Adrenal gland (tissue), 12 donors: ENCODE data around the gene ERICH4. TPM values are rescaled to one million over a fixed set of nuclear protein-coding genes. Genes with fewer than 3 reads are reported as not detected.

Source experiments
- DNase-seq, 7 donors: peaks; one replicate each; pipeline ENCODE4 v3.0.0-alpha.2; 2019 to 2020
- H3K27ac ChIP-seq, 5 donors: fragments of 200-600 bp; sonication (generic) in 4 of 5; 1 replicate in 3 of 5; 2 replicates in 2 of 5; pipeline versions ENCODE4 v1.5.1 to v1.8.0; 2016 to 2020; ENCODE audit warnings: mild to moderate bottlenecking in 1 of 5
- H3K27me3 ChIP-seq: fragments of 200-600 bp; 2 replicates; pipeline ENCODE4 v1.8.0; 2021
- H3K36me3 ChIP-seq, 2 donors: fragments of 200-600 bp; replicated peaks in 1 of 2; 1 replicate in 1 of 2; 2 replicates in 1 of 2; pipeline versions ENCODE4 v1.5.1 to v1.8.0; 2018 to 2022
- H3K4me1 ChIP-seq, 2 donors: fragments of 200-600 bp; replicated peaks in 1 of 2; 1 replicate in 1 of 2; 2 replicates in 1 of 2; pipeline versions ENCODE4 v1.5.1 to v1.8.0; 2018 to 2021
- H3K4me3 ChIP-seq, 4 donors: fragments of 200-600 bp; sonication (generic) in 3 of 4; one replicate each; pipeline ENCODE4 v1.5.1; 2016 to 2018
- H3K9me3 ChIP-seq, 3 donors: fragments of 200-600 bp; sonication (generic) in 1 of 3; replicated peaks in 1 of 3; 1 replicate in 2 of 3; 2 replicates in 1 of 3; pipeline versions ENCODE4 v1.5.1 to v1.8.0; 2016 to 2021
- POLR2A ChIP-seq, 2 donors: fragments of 450-650 bp; IDR thresholded peaks; one replicate each; pipeline ENCODE4 v1.6.1; 2017; ENCODE audit warnings: antibody characterized with exemption in 2 of 2, mild to moderate bottlenecking in 2 of 2, moderate library complexity in 1 of 2
- WGBS, 4 donors: extraction: QIAGEN DNeasy Blood & Tissue Kit in 2 of 4; methylation state at CpG; one replicate each; pipeline versions ENCODE4 v1.1.5 to v1.1.7; 2013 to 2017; 5-methylcytosine and 5-hydroxymethylcytosine counted together
- intact Hi-C, 2 donors: fragments of 100-400 bp; cut with DNase I; formaldehyde crosslinking; loops; one replicate each; pipeline versions ENCODE4 v1.14.1 to v1.15.0; 2022 to 2023
- polyA plus RNA-seq, 3 donors: library from polyadenylated mRNA; stranded (reverse); fragments of 200-250 nt in 2 of 3; fragments of 350-450 nt in 1 of 3; fragmentation: Illumina TruSeq in 1 of 3; extraction: RNeasy Lipid Tissue Mini Kit (QIAGEN cat#74804) in 1 of 3; gene quantifications; one replicate each; pipeline ENCODE4 v1.2.3, GENCODE V29; 2013 to 2014
- total RNA-seq, 9 donors: library from RNA; depleted of rRNA in 4 of 9; stranded (reverse); fragments of >200 nt in 4 of 9; fragments of 120-200 nt in 1 of 9; fragmentation: NEBNext Ultra II Directional in 1 of 9; extraction: Animal tissue kit (Norgen Biotek cat#: 25700) in 1 of 9; gene quantifications; one replicate each; pipeline versions ENCODE4 v1.1.0 to v1.2.4, GENCODE V29; 2013 to 2023
- TF ChIP-seq, protein P1 (sequence below), 6 experiments: fragments of 450-650 bp in 4 of 6; fragments of 200-600 bp in 2 of 6; sonication (generic) in 1 of 6; IDR thresholded peaks; 1 replicate in 5 of 6; 2 replicates in 1 of 6; pipeline versions ENCODE4 v1.5.1 to v1.8.0; 2016 to 2021; ENCODE audit warnings: antibody characterized with exemption in 6 of 6, mild to moderate bottlenecking in 2 of 6, moderate library complexity in 1 of 6
- donor health status: healthy with polysubstance abuse.
- donor health status: Bipolar disorder and iron deficiency.
- donor health status: DM: yes; HTN: yes; CAD: no.
- donor health status: DM: no; HTN: no; CAD: no.
- donor health status: DM: no; HTN: no; CAD: no.
- donor health status: DM: yes; HTN: yes; CAD: no.

Gene ERICH4
- total and polyA plus RNA-seq, 12 donors = 0.10 TPM; not detected in 11

DNA sequence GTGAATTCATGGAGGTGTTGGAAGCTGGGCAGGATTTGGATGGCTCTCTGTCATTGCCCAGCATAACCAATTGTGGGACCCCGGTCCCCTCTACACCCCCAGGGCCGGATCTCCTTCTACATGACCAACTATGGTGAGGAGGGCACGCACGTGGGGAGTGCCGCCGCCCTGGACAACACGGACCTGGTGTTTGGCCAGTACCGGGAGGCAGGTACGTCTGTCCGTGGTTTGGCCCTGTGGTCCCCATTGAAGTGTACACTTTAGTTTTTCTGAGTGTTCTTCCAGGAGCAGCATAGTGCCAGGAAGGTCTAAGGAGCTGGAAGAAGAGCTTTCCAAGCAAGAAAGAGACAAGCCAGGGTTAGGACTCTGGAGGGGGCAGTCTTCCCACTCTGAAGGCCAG is 29.0 kb upstream of the ERICH4 start:
- TF ChIP-seq POLR2A (IDR thresholded peaks at IDR 0.05) = no peak
- TF ChIP-seq, protein P1, sequence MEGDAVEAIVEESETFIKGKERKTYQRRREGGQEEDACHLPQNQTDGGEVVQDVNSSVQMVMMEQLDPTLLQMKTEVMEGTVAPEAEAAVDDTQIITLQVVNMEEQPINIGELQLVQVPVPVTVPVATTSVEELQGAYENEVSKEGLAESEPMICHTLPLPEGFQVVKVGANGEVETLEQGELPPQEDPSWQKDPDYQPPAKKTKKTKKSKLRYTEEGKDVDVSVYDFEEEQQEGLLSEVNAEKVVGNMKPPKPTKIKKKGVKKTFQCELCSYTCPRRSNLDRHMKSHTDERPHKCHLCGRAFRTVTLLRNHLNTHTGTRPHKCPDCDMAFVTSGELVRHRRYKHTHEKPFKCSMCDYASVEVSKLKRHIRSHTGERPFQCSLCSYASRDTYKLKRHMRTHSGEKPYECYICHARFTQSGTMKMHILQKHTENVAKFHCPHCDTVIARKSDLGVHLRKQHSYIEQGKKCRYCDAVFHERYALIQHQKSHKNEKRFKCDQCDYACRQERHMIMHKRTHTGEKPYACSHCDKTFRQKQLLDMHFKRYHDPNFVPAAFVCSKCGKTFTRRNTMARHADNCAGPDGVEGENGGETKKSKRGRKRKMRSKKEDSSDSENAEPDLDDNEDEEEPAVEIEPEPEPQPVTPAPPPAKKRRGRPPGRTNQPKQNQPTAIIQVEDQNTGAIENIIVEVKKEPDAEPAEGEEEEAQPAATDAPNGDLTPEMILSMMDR (IDR thresholded peaks at IDR 0.05) = no peak
- peaks cover 14 to 23% of the 10 kb centered on the region in 2 donors for H3K4me1 ChIP-seq
- H3K4me3 ChIP-seq = no peak overlapping the region
- no peak for DNase-seq
- intact Hi-C loops = no loop called here
- H3K36me3 ChIP-seq = peaks cover 0 to 68% of the 10 kb centered on the region in 2 donors
- H3K9me3 ChIP-seq = no peaks in the 10 kb centered on the region
- WGBS, 4 donors = 83 to 96% (median 93%) methylated on average over 4 to 10 of the region's 10 CpGs
- no peak overlapping the region for H3K27ac ChIP-seq
- no peaks in the 10 kb centered on the region for H3K27me3 ChIP-seq

DNA sequence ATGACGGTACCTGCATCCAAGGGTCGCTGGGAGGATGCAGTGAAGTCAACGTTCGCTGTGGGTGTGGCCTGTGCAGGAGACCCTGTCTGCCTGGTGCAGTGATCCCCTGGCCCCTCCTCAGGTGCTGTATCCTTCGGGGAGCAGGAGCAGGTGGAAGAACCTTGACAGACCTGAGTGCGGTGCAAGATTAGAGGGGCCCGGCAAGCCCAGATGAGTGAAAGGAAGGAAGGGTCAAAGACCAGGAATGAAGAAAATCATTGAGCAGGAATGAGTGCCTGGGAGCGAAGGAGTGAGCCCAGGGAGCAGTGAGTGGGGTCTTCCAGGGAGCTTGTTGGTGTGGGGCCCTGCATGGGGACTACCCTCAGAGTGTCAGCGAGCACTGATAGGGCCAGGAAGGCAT is 28.5 kb upstream of the ERICH4 start:
- TF ChIP-seq, protein P1 (IDR thresholded peaks at IDR 0.05) = no peak
- TF ChIP-seq POLR2A (IDR thresholded peaks at IDR 0.05) = no peak
- DNase-seq = no peak
- Histone ChIP-seq H3K4me1 (peaks cover 13 to 18% of the 10 kb centered on the region in 2 donors), H3K27me3 (no peaks in the 10 kb centered on the region), H3K9me3 (no peaks in the 10 kb centered on the region), H3K27ac (no peak overlapping the region), H3K4me3 (no peak overlapping the region), H3K36me3 (peaks cover 0 to 73% of the 10 kb centered on the region in 2 donors)
- intact Hi-C loops = no loop called here
- WGBS, 4 donors = 89 to 94% (median 91%) methylated on average over 9 of the region's 9 CpGs

DNA sequence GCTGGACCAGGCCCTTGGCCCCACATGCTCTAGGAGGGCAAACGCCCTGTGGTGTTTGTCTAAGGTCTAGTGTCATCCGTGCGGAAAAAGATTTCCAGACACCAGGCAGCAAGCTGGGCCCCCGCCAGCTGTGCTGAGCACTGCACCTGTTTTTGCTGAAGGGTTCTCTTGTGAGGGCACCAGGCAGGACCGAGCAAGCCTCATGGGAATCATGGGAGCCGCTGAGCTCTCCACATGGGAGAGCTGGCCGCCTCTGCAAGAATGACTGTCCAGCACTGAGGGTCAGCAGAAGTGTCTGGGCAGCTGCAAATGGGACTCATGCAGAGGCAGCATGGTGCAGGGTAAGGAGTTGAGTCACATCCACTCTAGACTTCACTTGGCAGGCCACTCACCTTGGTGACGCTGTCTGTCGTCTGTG is 27.8 kb upstream of the ERICH4 start:
- Histone ChIP-seq H3K36me3 (peaks cover 0 to 80% of the 10 kb centered on the region in 2 donors), H3K4me3 (no peak overlapping the region), H3K4me1 (peaks cover 6 to 11% of the 10 kb centered on the region in 2 donors), H3K27ac (no peak overlapping the region), H3K9me3 (no peaks in the 10 kb centered on the region), H3K27me3 (no peaks in the 10 kb centered on the region)
- no peak for DNase-seq
- WGBS, 4 donors = 91 to 96% (median 94%) methylated on average over 8 to 9 of the region's 9 CpGs
- TF ChIP-seq, protein P1 (IDR thresholded peaks at IDR 0.05) = no peak
- TF ChIP-seq POLR2A (IDR thresholded peaks at IDR 0.05) = no peak
- intact Hi-C loops = no loop called here

DNA sequence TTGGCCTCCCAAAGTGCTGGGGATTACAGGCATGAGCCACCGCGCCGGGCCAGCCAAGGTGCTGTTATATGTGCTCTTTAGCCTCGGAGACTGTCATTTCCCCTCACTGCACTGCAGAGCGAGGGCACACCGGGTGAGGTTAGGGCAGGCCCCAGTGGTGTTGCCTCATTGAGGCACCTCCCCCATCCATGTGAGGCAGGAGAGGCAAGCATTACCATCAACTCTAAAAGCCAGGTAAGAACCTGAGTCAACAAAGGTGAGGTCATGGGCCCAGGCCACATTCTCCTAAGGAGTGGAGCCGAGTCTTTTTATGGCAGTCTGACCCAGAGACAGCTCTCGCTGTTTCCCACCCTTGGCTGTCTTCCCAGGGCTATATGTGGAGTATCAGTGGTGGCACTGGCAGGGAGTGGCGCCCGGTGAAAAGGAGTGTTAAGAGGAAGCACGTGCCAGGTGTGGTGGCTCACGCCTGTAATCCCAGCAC is 26.7 kb upstream of the ERICH4 start:
- WGBS, 4 donors = 92 to 96% (median 94%) methylated on average over 9 to 12 of the region's 12 CpGs
- no peak for DNase-seq
- intact Hi-C loops = no loop called here

More for the DNA sequence above, 26.7 kb upstream of the ERICH4 start:
- H3K4me3 ChIP-seq = no peak overlapping the region
- H3K4me1 ChIP-seq = peaks cover 5 to 9% of the 10 kb centered on the region in 2 donors
- H3K27ac ChIP-seq = no peak overlapping the region
- H3K9me3 ChIP-seq = no peaks in the 10 kb centered on the region
- H3K27me3 ChIP-seq = no peaks in the 10 kb centered on the region
- peaks cover 0 to 80% of the 10 kb centered on the region in 2 donors for H3K36me3 ChIP-seq
- no peak for TF ChIP-seq POLR2A (IDR thresholded peaks at IDR 0.05)
- TF ChIP-seq, protein P1 (IDR thresholded peaks at IDR 0.05) = no peak
